CD4-positive, alpha-beta T cell treated with Interleukin-6 at 100 ng/mL for 8 hours (primary cell): ENCODE data around the gene GNPTAB.
"Not testable (repeated sequence)": the region's sequence is repeated elsewhere in the genome, so short reads cannot be mapped to it uniquely, and the experiment has no call there.

ENCODE experiments used
- DNase-seq: peaks from one replicate; pipeline ENCODE4 v3.0.0-alpha.2; 2020; ENCODE audit warnings: mixed read lengths, low spot score

GNPTAB gene

GRCh38 chr12:101737476-101737875, 93.3 kb downstream of the GNPTAB start:
- no peak for DNase-seq

GRCh38 chr12:101734482-101734881, 96.3 kb downstream of the GNPTAB start:
- not testable (repeated sequence) for DNase-seq

GRCh38 chr12:101733166-101733565, 97.6 kb downstream of the GNPTAB start:
- no peak for DNase-seq

GRCh38 chr12:101732318-101732717, 98.4 kb downstream of the GNPTAB start:
- DNase-seq = no peak

GRCh38 chr12:101729842-101730241, 100.9 kb downstream of the GNPTAB start:
- no peak for DNase-seq

GRCh38 chr12:101727098-101727497, 103.7 kb downstream of the GNPTAB start:
- no peak for DNase-seq

GRCh38 chr12:101722392-101722791, 108.4 kb downstream of the GNPTAB start:
- no peak for DNase-seq

GRCh38 chr12:101720118-101720517, 110.6 kb downstream of the GNPTAB start:
- DNase-seq = no peak

GRCh38 chr12:101719566-101719965, 111.2 kb downstream of the GNPTAB start:
- no peak for DNase-seq

GRCh38 chr12:101714877-101715444, 115.8 kb downstream of the GNPTAB start:
- DNase-seq = no peak

- no peak for DNase-seq
These were observed 116.8 kb downstream of the GNPTAB start for GRCh38 chr12:101713930-101714329.

- DNase-seq = no peak
These were observed 117.6 kb downstream of the GNPTAB start for GRCh38 chr12:101713059-101713682.

- DNase-seq = no peak
These were observed 120.5 kb downstream of the GNPTAB start for GRCh38 chr12:101710288-101710687.

GRCh38 chr12:101707131-101707782, 123.5 kb downstream of the GNPTAB start:
- DNase-seq = no peak

- DNase-seq = no peak
These were observed 124.4 kb downstream of the GNPTAB start for GRCh38 chr12:101706403-101706802.

- no peak for DNase-seq
These were observed 127.3 kb downstream of the GNPTAB start for GRCh38 chr12:101703487-101703886.

GRCh38 chr12:101700299-101700820, 130.4 kb downstream of the GNPTAB start:
- DNase-seq = no peak

- DNase-seq = no peak
These were observed 131.9 kb downstream of the GNPTAB start for GRCh38 chr12:101698800-101699347.

GRCh38 chr12:101697930-101698799, 132.6 kb downstream of the GNPTAB start:
- DNase-seq = no peak

GRCh38 chr12:101697197-101697929, 133.4 kb downstream of the GNPTAB start, which contains the start of gene CHPT1:
CHPT1 (plus strand) TSS chr12:101697640; CDS start chr12:101697862, 222 bp downstream.
- peak; percentile 62 for DNase-seq
